GM08714 (cell line): ENCODE data around the gene RNASE11.
"Not testable (repeated sequence)": the region's sequence is repeated elsewhere in the genome, so short reads cannot be mapped to it uniquely, and the experiment has no call there.

ENCODE experiments used
- H3K4me3 ChIP-seq: fragments of 200-500 bp; sonication (Bioruptor generic); 2 replicates; pipeline ENCODE4 v1.5.1; 2014; ENCODE audit warnings: mild to moderate bottlenecking, low read length, inconsistent platforms
- ZNF274 ChIP-seq: IDR thresholded peaks from 2 replicates; pipeline ENCODE4 v1.6.1; 2012; ENCODE audit warnings: mild to moderate bottlenecking, low read depth, low read length

The RNASE11 gene

DNA sequence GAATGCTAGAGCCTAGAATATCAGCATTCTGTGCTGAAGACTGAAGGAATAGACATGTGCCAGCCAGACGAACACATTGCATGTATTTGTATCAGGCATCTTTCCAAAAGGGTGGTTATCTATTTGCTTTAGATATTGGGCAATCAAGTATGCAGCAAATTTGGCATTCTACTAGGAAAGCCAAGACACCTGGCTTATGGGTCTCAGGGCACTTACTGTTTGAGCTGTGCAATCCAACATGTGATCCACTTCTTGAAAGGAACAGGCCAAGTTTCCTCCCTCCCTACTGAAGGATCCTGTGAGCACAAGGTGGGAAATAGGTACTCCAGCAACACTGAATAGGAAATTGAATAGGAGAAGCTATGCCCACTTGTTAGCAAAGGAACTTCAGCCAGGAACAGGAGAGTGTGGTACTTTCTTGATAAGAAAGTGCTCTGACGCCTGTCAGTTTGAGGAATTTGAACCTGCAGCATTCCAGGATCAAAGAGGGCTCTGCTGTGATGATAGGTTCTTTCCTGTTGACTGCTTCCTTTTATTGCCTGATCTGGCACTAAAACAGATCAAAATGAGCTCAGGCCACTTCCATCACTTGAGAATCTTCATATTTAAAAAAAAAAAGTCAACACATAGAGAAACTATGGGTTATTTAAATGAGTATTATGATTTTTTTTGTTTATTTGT lies 33.1 kb upstream of the RNASE11 start:
- no peak overlapping the region for H3K4me3 ChIP-seq
- TF ChIP-seq ZNF274 = no peak

DNA sequence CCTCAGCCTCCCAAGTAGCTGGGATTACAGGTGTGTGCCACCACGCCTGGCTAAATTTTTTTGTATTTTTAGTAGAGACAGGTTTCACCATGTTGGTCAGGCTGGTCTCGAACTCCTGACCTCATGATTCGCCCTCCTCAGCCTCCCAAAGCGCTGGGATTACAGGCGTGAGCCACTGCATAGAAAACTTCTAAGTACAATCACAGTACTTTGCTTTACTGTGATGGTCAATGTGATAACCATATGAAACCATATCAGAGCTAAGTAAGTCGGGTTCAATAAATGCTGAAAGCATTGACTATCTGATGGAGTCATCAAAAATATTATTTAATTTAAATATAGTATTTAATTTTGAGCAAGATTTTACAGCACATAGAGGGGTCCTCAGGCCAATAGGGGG lies 31.9 kb upstream of the RNASE11 start:
- H3K4me3 ChIP-seq = not testable (repeated sequence)

DNA sequence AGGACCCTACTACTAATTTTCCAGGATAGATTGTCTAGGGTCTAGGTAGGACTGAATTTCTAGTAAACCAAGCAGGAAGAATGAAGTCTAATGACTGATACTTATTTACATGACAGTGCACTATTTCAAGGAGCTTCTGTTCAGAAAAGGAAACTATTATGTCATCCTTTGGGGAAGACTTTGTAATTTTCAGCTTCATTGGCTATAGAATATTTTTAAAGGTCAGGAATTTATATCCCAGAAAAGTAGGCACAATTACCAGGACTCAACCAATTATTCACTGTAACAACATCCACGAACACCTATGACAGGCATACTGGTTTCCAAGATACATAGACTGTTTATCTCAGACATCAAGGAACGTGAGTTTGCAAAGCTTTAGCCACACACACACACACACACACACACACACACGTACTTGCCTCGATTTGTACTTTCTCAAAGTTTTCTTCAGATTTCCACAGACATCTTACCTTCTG lies 30.5 kb upstream of the RNASE11 start:
- no peak overlapping the region for H3K4me3 ChIP-seq
- TF ChIP-seq ZNF274 = no peak

DNA sequence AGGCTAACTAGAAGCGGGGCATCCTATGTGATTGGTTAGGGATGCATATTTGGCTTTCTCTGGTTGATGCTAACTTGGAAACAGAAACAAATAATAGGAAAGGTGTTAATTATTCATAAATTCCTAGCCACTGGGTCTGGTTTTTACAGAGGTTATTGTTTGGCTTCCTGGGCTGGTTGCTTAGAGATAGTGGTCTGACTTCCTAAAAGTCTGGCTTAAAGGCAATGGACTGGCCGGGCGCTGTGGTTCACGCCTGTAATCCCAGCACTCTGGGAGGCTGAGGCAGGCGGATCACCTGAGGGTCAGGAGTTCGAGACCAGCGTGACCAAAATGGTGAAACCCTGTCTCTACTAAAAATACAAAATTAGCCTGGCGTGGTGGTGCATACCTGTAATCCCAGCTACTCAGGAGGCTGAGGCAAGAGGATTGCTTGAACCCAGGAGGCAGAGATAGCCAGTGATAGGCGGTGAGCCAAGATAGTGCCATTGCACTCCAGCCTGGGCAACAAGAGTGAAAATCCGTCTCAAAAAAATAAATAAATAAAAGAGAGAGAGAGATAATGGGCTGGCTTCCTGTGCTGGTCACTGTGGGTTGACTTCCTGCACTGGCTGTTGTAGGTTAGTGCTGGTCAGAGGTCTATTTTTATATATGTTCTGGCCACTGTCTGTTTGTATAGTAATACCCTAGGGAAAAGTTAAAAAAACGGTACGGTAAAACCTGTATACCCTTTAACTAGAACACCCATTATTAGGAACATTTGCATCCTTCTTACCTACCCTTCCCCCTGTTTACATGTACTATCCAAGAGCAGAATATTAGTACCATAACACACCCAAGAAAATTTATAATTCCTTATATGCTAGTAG lies 29.6 kb upstream of the RNASE11 start:
- no peak for TF ChIP-seq ZNF274
- H3K4me3 ChIP-seq = peak overlapping the region; percentile 0; the same call in 1 of the 2 replicates

DNA sequence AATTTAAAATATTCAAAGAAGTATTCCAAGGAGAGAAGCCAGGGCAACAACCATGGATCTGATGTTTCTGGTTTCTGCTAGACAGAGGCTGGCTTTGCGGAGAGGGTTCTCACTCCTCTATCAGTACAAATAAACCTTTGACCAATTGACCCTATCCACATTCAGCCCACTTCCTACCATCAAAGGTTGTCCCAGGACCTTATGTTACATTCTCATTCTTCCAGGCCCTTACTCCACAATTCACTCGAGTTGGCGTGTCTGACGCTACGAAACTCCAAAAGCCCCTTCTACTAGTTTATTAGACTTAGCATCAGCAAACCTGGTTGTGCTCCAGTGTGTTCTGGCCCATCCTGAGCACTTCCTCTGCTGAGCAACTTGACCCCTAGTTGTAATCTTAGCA lies 28.2 kb upstream of the RNASE11 start:
- H3K4me3 ChIP-seq = no peak overlapping the region
- TF ChIP-seq ZNF274 = no peak

DNA sequence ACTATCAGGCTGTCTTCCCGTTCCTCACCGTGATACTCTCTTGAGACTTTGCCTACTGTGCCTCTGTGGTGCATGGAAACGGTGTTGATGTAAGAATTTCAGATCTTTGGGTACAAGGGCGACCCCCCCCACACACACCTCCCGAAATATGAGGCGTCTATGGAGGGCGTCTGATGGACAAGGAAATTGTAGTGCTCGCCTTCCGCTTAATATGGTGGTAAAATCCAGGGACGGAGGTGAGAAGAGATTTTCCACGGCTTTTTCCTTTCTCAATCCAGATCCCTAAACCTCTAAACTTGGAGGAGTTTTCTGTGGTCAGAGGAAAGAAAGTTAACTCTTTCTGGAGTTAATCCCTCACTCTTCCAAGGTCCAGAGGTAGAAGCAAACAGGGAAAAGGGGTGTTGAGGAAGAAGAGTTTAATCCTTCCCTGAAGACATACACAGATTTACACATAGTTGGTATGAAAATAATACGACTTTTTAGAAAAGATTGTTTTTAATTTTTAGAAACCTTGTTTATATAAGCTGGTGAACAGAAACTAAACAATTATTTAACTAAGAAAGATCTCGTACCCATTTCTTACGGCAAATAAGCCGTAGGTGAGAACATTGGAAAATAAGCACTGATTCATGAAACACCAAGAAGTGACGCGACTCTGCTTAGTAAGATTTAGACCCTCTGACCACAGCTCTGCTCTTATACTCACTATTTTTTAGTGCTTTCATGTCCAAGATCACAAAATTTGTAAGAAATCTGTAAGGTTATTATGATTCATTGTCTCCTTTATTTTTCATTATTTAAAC lies 26.4 kb upstream of the RNASE11 start:
- no peak for TF ChIP-seq ZNF274
- peak overlapping the region; percentile 90 for H3K4me3 ChIP-seq

DNA sequence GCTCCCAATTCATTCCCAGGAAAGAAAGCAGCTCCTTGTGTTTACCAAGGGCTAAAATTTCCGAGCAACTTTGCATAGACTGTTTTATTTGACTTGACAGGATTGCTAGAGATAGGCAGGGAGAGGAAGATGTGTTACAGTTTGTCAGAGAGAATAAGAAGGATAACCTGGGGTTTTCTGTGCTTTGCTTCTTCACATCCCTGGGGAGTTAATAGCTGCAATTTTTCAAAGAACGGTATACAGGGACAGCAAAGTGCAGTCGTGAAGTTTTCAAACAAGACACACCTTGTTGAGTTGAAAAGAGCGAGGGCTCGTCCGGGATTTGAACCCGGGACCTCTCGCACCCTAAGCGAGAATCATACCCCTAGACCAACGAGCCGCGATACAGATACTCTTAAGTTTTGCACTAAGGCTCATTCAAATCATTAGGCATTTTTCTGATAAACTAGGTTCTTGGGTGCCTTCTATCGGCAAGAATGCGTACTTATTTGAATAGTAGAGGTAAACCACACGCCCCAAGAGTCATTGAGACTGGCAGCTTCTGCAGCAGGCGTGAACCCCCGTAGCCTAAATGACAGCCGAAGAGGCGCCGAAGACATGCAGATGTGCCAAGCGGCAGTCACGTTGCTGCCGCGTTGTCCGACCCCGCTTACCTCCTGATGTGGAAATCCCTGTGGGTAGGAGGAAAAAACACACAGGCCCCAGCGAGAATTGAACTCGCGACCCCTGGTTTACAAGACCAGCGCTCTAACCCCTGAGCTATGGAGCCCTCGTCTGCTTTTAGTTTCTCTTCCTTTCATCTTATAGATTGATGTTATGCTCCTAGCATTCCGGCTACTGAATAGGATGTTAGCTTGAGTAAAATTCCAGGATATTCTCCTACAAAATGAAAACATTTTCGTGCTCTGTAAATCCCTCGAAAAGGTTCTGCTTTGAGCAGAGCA lies 25.6 kb upstream of the RNASE11 start:
- peak overlapping the region; percentile 90 for H3K4me3 ChIP-seq
- no peak for TF ChIP-seq ZNF274

DNA sequence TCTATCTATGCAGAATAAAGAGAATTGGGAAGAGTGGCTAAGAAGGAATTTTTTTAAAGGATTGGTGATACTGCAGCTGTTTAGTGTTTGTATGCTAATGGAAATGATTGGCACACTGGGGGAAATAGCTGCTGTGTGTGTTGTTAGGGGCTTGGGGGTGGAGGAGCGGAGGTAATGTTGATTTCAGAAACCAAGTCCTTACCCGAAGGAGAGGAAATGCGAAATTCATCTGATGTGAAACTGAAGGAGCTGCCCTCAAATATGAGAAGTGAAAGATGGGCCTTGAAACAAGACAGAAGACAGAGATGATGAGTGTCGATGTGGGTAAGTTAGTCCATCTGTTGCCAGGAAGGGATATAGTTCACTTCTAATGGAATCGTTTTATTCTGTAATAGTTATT lies 24.6 kb upstream of the RNASE11 start:
- H3K4me3 ChIP-seq = no peak overlapping the region; the same call in 1 of the 2 replicates
- no peak for TF ChIP-seq ZNF274

DNA sequence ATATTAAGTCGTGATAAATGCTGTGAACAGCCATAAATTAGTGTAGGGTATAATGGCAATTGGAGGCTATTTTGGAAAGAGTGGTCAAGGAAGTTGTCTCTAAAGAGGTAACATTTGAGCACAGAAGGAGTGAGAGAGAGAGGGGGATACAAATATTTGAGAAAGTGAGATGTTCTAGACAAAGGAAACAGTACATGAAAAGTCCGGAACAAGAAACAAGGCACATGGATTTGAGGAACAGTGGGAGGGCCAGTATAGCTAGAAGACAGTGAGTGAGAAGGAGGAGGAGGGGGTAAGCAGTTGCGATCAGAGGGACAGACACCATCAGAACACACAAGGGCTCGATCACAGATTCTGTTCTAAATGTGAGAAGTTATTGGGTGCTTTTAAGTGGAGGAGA lies 23.5 kb upstream of the RNASE11 start:
- no peak overlapping the region for H3K4me3 ChIP-seq
- TF ChIP-seq ZNF274 = no peak

DNA sequence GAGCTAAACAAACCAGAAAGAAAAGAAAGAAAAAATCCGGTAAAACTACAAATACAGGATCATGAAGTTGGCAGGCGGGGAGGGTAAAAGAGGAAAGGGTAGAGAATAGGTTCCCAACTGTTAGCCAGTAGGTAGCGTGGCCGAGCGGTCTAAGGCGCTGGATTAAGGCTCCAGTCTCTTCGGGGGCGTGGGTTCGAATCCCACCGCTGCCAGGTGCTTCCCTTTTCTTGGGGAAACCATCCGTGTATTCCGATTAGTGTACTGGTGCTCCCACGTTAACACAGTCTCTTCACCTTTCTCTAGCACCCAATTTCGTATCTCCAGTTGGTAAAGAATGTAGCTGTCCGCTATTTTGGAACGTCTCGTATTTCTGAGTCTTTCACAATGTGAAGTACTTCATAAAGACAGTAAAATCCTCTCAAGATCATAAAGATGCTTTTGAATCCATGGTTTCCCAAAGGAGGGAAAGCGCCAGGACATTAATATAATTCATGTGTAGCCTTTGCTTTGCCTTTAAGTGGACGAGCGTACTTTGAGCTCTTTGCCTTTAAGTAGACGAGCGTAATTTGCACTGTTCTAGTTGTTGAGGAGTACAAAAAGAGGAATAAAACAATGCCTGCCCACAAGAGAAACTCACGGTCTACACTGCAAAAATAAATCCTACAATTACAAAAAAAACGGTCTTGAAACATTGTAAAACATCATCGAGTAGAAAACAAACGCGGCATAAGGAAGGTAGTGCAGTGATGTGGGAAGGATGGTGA lies 22.4 kb upstream of the RNASE11 start:
- peak overlapping the region; percentile 77 for H3K4me3 ChIP-seq
- TF ChIP-seq ZNF274 = no peak

DNA sequence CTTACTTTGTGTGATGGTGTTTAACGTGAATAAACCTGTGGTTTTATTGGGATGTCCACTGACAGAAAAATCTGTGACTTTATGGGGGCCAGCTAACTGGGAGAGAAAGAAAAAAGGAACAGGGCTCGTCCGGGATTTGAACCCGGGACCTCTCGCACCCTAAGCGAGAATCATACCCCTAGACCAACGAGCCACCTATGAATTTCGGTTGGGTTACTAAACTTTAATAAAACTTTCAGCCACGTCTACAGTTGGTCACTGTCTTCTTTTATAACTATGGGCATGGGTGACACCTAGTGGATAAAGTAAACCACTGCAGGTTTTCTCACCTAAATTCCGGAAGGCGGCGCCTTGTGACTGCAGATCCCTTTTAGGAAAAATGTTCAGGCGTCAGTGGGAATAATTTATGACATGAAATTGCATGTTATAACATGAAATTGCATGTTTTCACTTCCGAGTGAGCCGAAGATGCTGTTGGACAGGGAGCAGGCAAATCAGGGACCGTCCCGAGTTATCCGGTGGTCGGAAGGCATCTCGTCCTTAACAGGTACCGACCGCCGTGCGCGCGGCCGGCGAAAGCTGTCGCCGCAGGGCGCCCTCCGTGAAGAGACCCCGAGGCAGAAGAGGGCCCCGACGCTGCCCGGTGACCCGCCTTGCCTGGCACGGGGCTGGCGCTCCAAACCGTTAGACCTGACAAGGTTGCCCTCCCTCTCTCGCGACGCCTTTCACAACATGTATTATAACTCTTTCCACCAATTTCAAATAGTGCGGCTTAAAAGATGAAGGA lies 21.6 kb upstream of the RNASE11 start:
- TF ChIP-seq ZNF274 = no peak
- peak overlapping the region; percentile 77 for H3K4me3 ChIP-seq
